ENCODE results near the gene MYO16.

Gene MYO16

GRCh38 chr13:109256866-109257760 lies 627.7 kb downstream of the MYO16 start:
- no peak for DNase-seq

All from NCI-H1694 treated with DMSO at 0.1 percent for 48 hours (cell line).